NCI-H2227 (cell line): Measurements from ENCODE around the gene PROZ.

Experiments used
- DNase-seq: peaks from one replicate; lab custom pipeline; 2025; ENCODE audit not compliant: unreplicated experiment; lab: John Stamatoyannopoulos, UW

The PROZ gene

DNA sequence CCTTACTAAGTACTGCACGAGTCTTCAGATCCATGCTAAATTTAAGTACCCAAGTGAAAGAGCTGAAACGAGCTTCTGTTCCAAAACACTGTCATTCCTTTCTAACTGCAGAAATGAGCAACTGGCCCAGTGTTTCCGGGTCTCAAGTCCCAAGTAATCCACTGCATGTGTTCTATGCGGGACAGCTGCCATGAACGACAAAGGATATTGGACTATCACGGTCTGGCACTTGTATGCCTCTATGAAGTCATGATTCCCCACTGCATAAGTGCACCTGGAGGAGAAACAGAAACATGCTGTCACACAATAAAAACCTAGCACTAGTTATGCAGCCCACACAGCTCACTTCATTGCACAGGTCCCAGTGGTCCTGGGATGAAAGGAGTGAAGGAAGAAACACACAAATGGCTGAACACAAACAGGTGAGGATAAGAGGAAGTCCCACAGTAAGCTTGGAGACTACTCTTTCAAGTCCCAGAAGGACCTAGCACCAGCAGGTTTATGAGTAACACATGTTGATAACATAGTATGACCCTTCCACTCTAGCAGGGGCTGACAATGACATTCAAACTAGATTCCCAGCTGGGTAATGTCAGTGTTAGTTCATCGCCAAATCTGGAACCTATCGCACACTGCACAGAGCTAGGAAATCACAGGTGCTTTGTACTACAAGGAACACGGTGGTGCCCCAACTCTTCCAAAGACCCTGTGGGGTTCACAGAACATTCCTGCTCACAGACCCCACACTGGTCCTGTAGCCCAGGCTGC is 38.7 kb downstream of the PROZ start:
- no peak for DNase-seq

DNA sequence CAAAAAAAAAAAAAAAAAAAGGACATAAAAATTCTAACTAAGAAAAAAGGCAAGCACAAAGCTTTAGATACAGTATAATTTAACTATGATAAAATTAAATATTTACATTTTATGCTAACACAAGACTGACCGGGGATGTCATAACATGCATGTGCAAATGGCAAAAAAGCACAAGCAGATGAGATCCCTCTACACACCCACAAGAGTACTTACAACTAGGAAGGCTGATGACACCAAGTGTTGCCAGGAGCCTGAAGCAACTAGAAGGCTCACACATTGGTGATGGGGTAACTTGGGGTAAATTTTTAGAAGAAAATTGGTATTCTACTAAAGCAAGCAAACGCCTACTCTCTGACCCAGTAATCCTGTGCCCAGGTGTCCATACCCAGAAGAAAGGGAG is 43.4 kb downstream of the PROZ start:
- no peak for DNase-seq

DNA sequence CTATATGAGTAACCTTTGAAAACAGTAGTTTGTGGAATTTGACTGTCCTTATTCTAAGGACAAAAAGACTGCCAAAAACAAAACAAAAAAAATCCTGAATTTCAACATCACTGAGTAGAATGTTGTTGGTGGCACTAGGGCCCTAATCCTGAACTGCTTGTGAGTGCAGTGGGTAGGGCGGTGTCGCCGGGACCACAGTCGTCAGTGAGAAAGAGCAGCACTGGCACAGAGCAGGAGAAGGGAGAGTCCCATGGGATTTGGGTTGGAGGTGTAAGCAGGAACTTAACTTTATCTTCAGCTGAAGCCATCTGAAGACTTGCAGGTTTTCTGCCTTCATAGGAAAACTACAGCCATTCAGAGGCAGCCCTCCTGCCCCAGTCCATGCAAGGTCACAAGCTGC is 44.5 kb downstream of the PROZ start:
- no peak for DNase-seq

DNA sequence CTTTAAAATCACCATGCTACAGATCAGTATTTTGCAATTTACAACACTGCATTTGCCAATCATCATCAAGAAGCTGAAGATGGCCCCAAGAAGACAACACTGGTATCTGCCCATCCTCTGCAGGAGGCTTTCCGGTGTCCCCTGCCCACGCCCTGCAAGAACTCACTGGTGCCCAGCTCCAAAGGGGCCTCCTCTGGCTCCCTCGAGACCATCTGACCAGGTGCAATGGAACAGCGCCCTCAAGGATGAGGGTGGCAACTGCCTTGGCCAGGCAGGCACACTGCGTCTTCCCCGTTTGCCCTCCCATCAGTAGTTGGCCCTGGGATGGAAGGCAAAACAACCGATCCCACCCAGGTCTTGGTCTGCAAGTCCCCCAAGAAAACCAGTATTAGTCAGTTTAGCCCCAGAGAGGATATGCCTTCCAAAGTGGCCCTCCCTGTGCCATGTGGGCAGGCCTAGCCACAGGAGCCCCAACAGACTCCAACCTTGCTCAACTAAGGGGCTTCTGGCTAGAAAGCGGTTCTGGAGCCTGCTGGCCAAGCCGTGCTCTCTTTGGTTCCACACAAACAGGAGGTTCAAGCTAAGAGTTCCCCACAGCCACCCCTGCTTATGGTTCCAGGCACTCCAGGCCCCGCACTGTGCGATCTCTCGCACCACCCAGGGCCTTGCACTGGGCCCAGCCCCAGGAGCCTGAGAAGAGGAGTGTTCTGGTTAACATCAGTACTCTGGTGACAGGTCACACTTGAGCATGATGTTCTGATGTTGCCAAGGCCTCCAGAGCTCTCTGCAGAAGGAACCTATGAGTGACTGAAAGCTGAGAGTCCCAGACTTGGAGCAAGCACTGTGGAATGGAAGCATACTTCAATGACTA is 45.3 kb downstream of the PROZ start:
- no peak for DNase-seq

DNA sequence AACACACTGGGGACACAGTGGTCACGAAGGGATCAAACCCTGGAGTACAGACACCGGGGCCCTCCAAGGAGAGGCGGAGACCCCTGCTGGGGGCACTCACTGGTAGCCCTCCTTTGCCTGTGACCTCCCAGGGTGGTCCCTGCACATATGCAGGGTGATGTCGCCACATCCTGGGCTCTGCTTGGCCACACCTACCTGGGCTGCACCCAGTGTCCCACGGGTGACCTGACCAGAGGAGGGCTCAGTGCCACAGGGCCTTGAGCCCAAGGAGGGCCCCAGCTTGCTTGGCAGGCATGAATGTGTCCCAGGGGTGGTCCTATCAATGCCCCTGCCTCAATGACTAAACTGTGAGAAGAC is 45.9 kb downstream of the PROZ start:
- DNase-seq = no peak

DNA sequence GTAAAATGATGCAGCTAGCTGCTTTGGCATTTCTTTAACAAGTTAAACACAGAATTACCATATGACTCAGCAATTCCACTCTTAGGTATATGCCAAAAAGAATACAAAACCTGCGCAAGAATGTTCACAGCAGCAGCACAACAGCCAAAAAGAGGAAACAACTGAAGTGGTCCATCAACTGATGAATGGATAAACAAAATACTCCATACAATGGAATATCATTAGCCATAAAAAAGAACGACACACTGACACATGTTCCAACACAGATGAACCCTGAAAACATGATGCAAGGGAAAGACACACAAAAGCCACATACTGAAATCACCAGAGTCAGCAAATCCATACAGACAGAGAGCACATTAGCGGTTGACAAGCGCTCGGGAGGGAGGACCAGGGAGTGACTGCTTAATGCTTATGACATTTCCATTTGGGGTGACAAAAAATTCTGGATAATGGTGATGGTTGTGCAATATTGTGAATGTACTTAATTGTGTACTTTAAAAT is 47.0 kb downstream of the PROZ start:
- no peak for DNase-seq

DNA sequence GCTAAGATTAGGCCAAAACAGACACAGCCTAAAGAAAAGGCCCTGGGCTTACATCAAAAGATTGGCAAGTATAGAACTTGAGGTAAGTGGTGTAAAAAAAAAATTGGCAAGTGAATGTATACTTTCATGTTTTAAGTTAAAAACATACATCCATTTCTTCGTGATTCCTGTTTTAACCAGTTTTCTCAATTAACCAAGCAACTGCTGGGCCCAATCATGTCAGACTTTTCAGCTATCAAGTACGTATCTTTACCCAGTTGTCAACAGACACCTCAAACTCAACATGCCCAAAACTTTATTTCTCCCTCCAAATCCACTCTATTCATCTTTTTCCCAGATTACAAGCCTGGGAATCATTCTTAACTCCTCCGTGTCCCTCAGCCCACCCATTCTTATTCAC is 49.0 kb downstream of the PROZ start:
- no peak for DNase-seq

DNA sequence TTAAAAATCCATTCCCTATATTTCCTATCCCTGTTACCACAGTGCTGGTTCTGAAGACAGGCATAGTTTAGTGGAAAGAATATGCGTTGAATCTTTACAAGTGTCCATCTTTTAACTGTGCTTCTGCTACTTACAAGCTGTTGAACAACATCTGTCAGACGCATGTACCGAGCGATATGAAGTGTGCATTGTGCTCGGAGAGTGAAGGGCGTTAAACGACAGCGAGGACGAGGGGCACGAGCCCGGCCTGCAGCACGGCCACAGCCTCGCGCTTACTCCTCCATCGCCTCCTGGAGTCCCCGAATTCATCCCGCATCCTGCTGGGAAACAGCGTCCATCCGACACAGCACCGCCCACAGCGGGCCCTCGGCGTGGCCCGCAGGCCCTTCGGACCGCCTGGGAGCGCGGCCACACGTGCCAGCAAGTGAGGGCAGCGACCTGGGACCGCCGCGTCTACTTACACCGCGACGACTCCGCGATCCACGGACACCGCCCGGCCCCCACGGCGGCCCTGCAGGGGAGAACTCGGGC is 49.5 kb downstream of the PROZ start:
- DNase-seq = peak; percentile 40

DNA sequence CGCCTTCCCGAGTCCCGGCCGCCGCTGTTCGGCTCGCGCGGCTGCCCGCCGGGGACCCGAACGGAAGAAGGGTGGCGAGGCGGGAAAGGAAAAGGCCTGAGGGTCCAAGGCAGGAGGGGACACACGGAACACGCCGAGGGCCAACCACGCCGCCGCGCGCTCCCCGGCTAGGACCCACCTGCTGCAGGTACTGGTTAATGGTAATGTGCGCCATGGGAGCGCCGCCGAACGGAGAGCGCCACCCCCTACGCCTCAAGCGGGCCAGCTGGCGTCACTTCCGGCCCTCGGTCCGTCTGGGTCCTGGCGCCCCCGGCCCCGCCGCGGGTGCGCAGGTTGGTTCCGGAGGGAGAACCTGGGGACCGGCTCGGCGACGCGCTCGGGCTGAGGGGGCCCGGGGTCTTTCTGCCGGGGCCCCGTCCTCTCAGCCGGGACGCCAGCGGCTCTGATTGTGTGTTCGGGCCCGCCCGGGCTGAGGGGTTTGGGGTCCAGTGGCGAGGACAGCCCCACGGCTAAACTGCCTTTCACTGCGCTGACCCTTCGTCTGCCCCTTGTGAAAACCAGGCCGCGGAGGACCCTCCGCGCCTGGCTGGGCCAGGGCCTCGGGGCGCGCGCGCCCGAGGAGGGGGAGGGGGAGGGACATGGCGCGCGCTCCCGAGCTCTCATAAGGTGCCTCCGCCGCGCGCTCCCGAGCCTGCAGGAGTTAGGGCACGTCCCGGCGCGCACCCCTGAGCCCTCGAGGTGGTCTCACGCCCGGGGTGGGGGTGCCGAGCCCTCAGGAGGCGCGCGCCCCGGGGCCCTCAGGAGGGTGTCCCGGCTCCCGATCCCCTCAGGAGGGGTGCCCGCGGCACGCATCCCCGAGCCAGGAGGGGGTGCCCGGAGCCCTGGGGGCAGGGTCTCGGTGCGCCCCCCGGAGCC is 50.2 kb downstream of the PROZ start, which contains the start of gene PCID2:
Gene PCID2 (minus strand): TSS at position 249 of the 915 bp plus-strand sequence. CDS start 35 bp downstream, at position 214.
- peak; percentile 93 for DNase-seq

DNA sequence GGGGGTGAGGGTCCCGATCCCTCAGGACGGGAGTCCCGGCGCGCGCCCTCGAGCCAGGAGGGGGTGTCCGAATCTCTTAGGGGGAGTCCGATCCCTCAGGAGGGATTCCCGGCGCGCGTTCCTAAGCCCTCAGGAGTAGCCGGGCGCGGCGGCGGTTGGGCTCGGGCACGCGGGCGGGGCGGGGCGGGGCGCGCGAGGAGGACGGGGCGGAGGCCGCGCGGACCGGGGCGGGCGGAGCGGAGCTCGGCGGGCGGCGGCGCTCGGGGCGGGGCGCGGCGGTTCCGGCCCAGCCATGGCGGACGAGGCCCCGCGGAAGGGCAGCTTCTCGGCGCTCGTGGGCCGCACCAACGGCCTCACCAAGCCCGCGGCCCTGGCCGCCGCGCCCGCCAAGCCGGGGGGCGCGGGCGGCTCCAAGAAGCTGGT is 50.9 kb downstream of the PROZ start, which contains the start of gene CUL4A:
Gene CUL4A (plus strand): TSS at position 278 of the 423 bp plus-strand sequence. CDS start 15 bp downstream, at position 293.
- DNase-seq = peak; percentile 80

DNA sequence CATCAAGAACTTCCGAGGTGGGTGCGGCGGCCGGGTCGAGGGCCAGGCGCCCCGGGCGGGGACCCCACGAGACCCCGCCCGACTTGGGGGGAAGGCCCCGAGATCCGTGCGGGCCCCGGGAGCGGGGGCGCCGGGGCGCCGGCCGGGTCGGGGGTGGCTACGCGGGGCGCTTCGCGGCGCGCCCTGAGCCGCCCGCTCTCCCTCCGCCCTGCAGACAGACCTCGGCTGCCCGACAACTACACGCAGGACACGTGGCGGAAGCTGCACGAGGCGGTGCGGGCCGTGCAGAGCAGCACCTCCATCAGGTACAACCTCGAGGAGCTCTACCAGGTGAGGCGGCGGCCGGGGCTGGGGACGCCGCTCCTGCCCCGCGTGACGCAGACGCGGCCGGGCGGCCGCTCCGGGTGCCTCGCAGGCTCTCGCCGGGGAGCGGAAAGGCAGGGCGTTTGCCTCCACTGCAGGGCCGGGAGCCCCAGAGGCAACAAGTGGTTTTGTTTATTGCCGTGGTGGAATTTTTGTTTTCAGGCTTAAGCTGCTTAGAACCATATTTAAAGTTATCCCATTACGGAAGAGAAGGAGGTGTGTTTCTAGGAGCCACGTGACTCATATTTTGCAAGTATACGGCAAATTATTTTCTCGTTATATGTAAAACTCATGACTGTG is 51.4 kb downstream of the PROZ start:
- DNase-seq = peak; percentile 35

DNA sequence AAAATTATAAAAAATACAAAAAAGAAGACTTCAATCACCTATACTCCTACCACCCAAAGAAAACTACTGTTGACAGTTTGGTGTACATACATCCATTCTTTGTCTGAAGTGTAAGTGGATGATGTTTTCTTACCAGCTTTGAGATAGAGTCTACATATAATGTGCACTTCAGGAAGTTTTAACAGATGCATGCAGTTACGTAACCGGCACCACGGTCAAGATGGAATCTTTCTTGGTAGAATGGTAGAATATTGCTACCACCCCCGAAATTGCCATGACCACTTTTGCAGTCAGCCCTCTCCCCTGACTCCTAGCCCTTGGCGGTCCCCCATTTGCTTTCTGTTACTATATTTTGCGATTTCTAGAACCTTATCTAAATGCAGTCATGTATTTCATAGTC is 52.4 kb downstream of the PROZ start:
- no peak for DNase-seq

DNA sequence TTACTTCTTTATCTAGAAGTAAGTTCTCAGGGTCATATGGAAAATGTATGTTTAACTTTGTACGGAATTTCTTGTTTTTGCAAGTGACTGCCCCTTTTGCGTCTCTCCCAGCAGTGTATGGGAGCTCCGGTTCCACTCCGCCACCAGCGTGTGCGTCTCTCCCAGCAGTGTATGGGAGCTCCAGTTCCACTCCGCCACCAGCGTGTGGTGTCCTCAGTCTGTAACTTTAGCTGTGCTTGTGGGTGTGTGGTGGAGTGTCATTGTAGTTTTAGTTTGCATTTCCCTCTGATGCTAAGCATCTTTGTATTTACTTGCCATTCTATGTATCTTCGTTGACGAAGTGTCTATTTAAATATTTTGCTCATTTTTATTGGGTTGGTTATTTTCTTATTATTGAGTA is 53.3 kb downstream of the PROZ start:
- DNase-seq = peak; percentile 1

DNA sequence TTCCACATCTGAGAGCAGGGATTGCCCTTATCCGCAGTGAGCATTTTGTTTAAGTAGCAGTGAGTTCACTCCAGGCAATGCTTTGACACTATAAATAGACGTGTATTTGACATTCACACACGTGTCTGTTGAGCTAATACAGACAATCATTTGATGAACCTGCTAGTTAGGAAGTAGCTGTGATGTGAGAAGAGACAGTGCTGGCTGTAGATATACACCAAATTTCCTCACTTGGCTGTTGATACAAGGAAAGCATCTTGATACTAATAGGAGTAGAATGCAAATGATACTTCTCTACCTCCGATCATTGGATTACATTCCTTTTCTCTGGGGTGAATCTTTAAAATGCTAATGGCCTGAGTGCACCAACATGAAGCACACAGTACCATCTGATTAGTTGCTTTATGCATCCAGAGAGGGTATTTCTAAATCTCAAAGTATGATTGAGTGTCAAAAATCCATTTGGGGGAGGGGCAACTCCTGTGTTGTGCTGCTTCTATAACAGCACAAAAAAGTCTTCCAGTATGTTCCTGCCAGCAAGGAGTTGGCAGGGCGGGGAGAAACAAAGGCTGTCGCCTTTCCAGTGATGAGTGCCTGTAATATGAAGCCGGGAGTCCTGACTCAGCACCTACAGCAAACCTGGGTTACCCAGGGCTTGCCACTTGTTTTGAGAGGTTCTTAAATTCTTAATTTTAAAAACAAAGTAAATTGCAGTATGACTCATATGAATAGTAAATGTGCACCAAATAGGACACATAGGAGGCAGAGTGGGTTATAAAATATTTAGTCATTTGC is 58.0 kb downstream of the PROZ start:
- peak; percentile 12 for DNase-seq

DNA sequence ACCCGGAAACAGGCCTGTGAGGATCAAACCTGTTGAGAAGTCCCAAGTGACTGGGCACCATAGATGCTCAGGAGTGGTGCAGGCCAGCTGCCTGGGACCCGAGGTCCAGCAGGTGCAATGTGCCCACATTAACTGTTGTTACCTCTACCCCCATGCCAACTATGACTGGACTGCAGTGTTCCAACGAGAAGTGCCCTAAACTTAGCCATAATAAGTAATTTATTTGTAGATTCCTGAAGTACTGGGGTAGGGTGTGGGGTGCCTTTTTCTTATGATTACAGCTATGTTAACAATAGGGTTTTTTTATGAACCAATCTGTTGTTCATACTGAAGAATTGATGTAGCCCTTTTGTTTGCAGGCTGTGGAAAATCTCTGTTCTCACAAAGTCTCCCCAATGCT is 60.1 kb downstream of the PROZ start:
- no peak for DNase-seq

DNA sequence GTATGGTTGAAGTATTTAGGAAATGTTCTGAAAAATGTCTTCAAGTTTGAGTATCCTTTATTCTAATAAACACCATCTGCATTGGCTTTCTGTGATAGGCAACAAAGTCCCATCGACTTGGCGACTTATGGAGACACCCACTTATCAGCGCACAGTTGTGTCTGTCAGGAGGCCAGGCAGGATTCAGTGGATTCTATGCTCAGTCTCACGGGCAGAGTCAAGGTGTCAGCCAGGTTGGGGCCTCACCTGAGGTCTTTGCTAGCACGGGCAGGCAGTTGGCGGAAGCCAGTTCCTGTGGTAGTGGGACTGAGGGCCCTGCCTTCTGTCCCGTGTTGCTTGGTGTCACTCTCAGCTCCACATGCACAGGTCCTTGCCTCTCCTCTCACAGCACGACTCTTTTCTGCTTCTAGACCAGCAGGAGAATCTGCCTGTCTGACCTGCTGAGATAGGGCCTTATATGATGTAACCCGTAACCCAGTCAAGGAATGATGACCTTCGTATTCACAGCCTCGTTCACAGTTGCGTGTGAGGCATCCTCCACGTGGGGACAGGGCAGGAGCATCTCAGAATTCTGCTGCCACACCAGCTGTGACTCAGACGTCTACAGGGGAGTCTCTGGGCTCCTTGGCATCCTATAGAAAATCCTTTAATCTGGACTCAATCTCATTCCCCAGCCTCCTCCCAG is 61.0 kb downstream of the PROZ start:
- DNase-seq = no peak

DNA sequence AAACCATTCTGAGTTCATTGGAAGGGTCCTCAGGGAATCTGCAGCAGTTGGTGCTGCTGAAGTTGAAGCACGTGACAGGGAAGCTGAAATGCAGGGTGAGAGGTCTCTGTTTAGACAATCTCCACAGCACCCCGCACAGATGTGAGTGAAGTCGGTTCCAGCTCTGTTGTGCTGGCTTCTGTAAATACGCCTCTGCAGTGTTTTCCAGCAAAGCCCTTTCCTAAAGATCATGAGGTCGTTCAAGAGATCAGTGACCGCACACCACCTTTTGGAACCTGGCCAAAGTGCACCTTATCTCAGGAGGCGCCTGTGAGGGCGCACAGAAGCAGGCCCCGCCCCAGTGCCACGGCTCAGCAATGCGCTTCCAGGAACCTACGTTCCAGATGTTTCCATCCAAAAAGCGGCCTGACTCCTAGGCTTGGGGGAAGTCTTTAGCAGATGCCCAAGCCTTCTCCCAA is 61.7 kb downstream of the PROZ start:
- DNase-seq = no peak

DNA sequence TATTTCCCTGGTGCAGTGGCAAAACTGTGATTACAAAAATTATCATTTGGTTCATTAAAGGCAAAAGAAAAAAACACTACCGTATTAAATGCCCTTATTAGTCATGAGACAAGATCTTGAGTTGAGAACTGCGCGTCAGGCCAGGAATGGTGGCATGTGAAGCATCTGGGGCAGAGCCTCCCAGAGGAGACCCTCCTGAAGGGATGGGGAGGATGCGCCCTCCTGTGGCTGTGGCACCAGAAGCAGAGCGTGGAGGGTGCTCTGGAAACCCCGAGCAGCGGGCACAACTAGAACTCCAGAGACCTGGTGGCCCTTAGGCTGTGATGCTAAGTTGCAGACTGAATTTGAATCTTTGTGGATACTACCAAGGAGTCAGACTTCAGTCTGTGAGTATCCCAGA is 62.4 kb downstream of the PROZ start:
- no peak for DNase-seq
